ENCODE measurements around the gene NHLRC2.

The NHLRC2 gene

GRCh38 chr10:113865901-113866300, 11.4 kb downstream of the NHLRC2 start:
- no peak for DNase-seq

GRCh38 chr10:113866551-113867394, 12.3 kb downstream of the NHLRC2 start:
- DNase-seq = no peak

GRCh38 chr10:113867904-113868303, 13.4 kb downstream of the NHLRC2 start:
- DNase-seq = no peak

DNA sequence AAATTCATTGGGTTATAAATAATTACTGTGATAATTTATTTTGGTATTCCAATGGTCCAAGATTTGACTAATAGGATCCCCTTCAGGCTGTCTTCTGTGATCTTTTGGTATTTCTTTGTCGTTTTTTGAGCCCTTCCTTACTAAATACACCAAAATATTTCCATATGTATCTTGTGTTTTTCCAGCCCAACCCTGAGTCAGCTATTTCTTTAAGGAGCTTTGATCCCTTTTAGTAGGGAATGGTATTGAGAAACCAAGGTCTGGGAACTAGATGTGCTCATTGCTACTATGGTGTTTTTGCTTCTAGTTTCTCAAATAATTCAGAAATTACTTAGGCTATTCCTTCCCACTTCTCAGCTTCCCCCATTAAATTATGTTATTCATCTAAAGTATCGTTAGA, 15.3 kb downstream of the NHLRC2 start:
- DNase-seq = no peak

DNA sequence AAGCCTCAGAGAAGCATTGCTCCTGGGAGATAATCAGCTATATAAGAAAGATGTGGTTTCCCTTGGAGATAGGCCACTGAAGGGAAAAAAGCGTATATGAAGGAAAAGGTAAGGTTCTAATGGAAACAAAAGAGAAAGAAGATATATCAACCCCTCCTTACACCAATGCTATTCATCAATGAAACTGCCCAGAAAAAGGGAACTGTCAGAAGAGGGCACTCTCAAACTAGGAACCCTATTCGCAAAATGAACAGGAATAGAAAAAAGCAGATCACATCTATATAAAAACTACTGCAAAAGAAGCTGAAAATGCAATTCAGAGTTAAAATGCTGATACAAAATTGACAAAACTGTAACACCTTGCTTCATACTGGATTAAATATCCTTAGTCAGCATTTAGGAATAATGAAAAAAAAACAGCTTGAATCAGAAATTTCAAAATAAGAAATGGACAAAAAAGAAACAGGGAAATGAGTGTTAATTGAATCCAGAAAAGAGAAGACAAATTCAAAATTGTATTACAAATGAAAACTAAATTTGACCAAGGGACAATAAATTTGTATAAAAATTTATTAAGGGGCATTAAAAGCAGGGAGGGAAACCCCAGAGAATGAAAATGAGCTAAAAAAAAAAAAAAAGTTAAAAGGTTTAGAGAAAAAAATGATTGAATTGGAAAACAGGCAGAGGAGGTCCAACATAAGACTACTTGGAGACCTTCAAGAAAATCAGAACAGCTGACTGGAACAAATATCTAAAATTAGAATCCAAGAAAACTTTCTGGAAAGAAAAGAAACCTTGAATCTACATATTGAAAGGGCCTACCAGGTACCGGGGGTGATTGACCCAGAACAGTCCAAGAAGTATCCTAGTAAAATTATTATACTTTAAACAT, 17.9 kb downstream of the NHLRC2 start:
- no peak for DNase-seq

- no peak for DNase-seq
Measured at GRCh38 chr10:113875212-113875611, 20.8 kb downstream of the NHLRC2 start.

DNA sequence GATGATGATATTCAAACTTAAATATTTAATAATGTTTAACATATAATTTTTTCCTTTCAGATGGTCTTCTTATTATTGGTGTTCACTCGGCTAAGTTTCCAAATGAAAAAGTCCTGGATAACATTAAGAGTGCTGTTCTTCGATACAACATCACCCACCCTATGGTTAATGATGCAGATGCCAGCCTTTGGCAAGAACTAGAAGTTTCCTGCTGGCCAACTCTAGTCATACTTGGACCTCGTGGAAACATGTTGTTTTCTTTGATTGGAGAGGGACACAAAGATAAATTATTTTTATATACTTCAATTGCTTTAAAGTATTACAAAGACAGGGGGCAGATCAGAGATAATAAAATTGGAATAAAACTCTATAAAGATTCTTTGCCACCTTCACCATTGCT, 22.0 kb downstream of the NHLRC2 start:
- no peak for DNase-seq

GRCh38 chr10:113879691-113880090, 25.2 kb downstream of the NHLRC2 start:
- no peak for DNase-seq

GRCh38 chr10:113880236-113880635, 25.8 kb downstream of the NHLRC2 start:
- no peak for DNase-seq

GRCh38 chr10:113882240-113882639, 27.8 kb downstream of the NHLRC2 start:
- DNase-seq = no peak

DNA sequence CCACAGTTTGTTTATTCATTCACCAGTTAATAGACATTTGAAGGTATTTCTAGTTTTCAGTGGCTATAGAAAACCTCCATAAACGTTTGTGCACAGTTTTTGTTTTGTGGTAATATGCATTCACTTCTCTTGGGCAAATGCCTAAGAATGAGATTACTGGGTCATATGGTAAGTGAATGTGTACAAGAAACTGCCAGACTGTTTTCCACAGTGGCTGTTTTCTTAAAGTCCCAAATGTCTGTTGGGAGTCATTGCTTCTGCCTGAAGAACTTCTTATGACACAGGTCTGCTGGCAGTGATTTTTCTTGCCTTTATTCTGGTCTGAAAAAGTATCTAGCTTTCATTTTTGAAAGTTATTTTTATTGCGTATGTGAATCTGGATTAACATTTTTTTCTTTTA, 35.5 kb downstream of the NHLRC2 start:
- no peak for DNase-seq

GRCh38 chr10:113890769-113891168, 36.3 kb downstream of the NHLRC2 start:
- DNase-seq = no peak

DNA sequence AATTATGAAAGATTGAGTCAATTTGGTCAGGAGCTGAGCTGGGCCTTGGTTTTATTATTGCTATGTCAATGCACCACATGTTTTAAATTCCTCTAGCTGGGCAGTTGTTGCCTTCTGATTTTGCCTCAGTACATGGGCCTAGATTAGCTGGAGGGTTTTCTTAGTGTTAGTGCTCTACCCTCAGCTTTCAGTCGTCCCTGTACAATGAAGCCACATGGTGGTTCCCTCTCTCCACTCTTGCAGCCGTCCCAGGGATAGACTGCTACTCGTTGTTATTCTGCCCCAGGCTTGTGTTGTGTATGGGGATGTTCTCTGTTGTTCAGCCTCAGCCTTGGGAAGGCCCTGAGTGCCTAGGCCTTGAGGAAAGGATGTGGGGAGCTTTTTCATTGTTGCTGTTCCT, 37.0 kb downstream of the NHLRC2 start:
- DNase-seq = no peak

DNA sequence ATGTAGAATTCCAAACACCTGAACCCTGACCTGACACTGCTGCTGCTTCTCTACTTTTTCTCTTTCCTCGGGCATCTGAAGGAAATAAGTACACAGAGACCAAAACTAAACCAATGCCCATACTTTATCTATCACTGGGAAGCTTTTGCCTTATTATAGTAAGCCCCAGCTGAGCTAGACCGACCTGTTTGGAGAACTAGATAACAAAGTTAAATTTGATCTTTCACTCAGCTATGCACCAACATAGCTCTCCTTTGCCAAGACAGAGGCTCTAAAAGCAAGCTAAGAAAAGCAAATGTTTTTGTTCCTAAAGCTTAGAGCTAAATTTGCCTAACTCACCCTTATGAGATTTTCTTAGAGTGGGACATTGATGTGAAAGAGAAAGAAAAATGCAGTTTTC, 39.1 kb downstream of the NHLRC2 start:
- DNase-seq = no peak

DNA sequence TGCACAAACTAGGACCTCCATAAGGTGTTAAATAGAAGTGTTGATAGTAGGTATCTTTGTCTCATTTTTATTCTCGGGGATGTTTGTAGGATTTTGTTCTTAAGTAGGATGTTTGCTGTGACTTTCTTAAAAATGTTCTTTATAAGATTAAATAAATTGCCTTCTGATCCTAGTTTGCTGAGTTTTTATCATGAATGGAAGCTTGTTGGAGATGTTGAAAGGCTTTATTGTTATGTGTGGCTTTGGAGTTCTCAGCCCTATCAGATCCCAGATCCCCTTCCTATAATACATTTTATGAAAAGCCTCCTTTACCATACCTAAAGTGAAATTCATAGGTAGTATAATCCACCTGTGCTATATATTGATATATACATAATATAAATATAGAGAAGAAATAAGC, 40.1 kb downstream of the NHLRC2 start:
- no peak for DNase-seq

GRCh38 chr10:113895018-113895417, 40.6 kb downstream of the NHLRC2 start:
- no peak for DNase-seq

DNA sequence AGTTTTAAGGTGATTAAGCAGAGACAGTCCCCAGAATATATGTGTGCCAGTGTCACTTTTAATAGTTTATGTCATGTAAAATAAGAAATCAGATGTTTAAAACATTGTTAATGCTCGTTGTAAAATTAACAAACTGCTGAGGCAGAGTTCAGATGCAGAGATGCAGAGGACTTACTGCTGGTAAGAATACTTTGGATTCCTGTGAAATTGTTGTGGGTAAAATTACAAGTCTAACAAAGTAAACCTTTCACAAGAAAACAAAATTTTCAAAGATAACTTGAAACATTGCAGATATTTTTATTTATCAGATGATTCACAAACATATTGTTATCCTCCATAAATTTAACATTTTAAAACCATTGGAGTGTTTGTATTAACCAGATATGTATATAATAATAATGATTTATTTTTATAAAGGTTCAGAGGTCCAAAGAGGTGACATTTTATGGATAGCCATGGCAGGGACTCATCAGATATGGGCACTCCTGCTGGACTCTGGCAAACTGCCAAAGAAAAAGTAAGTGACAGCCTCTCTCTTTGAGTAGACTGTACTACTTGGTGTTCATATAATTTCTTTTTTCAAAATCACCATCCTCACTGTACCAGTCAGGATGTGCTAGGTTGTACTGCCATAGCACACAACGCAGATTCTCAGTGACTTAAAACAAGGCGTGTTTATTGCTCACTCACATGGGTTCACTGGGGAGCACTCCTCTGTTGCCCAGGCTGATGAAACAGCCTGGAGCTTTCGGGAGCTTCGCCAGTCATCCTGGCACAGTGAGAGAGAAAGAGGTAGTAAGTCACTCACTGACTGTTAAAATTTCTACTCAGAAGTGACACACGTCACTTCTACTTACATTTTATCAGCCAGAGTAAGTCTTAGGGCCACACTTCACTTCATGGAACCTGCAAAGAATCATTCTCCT, 43.5 kb downstream of the NHLRC2 start:
- no peak for DNase-seq

DNA sequence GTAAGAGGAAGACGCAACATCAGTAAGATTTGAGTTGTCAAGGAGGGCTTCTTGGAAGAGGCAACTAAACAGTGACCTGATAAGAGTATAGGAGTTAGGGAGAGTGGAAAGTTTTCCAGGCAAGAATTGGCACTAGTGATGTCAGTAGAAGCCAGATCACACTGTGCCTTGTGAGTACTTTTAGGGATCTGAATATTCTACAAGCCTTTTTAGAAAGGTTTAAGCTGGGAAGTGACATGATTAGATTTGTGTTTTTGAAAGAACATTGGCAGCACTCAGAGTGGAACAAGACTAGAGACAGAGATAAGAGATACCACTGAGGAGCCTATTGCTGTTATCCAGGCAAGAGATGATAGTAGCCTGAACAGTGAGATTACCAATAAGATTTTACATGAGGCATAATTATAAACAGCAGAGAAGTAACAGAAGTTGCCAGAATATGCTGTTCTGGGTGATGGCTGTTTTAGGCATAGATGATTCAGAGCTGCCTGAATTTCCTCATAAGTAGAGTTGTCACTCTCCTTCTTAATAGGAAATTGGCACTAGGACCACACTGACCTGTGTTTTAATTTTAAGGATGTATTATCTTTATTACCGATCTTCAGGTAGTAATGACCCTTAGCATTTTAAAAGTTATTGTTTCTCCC, 45.6 kb downstream of the NHLRC2 start:
- DNase-seq = no peak

GRCh38 chr10:113905756-113906155, 51.3 kb downstream of the NHLRC2 start:
- DNase-seq = no peak

DNA sequence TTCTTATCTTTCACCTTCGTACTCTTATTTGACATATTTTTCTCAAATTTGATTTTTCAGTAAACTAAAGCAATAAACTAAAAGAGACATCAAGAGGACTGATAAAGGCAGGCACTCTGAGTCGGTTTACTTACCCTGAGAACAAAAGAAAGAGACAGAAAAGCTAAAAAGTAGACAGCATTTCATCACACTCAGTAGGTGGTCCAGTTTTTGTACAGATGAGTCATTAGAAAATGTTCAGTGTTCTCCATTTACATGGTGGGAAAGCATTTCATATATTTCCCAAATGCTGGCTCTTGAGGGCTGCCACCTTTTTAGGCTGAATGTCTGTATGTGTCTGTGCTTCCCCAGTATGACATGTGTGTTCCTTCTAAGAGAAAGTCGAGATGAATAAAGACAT, 52.7 kb downstream of the NHLRC2 start:
- no peak for DNase-seq

DNA sequence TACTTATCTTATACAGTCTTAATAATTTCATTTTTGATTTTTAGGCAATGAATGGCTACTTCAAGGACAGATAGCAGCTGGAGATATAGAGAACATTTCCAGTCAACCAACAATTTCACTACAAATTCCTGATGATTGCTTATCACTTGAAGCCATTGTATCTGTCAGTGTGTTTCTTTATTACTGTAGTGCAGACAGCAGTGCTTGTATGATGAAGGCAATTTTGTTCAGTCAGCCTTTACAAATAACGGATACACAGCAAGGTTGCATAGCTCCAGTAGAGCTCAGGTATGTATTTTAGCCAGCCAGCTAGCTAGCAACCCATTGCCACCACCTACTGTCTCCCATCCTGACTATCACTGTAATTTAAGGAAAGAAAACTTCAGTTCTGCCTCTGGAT, 53.8 kb downstream of the NHLRC2 start:
- DNase-seq = no peak

DNA sequence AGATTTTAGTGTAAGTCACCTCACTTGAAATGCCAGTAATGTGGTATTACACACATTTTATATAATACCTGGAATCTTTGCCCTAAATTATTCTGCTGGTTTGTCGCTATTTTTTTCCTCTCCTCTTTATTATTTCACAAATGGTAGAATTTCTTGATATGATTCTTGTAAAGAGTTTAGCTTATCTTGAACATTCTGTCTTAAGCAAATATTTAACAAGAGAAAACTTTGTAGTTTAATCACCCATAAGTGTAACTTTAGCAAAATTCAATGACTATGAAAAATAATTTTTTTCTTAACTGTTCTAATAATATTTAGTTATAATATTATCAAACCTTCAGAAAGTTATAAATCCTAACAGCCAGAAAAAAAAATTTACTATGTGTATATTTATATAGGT, 56.7 kb downstream of the NHLRC2 start:
- DNase-seq = no peak

Data from DMS79 (cell line).